Measurements from ENCODE around the gene ENPP7.
A peak's percentile ranks its signal among the peaks of the same experiment; 100 is the strongest.

Gene ENPP7

DNA sequence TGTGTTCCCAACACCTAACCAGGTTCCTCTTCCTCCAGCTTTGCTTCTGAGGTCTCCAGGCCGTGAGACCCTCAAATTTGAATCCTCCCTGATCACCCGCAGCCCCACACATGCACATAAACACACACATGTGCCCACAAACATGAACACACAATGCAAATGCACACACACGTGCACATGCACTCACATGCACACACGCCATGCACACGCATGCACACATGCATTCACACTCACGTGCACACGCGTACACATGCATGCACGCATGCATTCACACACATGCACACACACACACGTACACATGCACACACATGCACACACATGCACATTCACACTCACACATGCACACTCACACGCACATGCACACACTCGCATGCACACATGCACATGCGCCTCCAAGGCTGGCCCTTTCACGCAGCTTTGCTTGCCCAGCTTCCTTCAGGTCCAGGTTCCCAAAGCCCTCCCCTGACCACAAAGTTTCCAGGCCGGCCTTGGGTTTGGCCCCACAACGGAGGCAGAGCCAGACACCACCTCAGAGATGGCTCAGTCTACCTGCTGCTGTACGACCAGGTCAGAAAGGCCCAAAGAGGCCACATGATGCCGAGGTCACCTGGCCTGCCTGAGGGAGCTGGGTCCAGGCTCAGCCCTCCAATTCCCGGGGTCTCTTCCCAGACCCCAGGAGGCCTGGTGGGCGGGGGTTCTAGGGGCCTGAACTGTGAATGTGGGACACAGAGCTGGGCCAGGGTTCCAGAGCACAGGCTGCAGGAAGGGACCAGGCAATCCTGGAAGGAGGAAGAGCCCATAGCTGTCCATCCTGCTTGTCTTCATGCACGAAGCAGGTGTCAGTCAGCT is 39.5 kb upstream of the ENPP7 start:
- FAIRE-seq (no peak), DNase-seq (ENCODE audit: insufficient read length, low spot score) (no peak)
- TF ChIP-seq POU2F2 (IDR thresholded peaks at IDR 0.05; ENCODE audit: low read depth, low read length) (no peak), POLR2A (IDR thresholded peaks at IDR 0.05; ENCODE audit: low read depth, low read length) (no peak), POLR2AphosphoS5 (IDR thresholded peaks at IDR 0.05; ENCODE audit: low read depth, low read length) (no peak), SPI1 (IDR thresholded peaks at IDR 0.05; ENCODE audit: low read depth, low read length) (no peak), TAF1 (IDR thresholded peaks at IDR 0.05; ENCODE audit: low read depth, low read length) (no peak), PAX5 (IDR thresholded peaks at IDR 0.05; ENCODE audit: insufficient read depth, low read length, severe bottlenecking) (no peak)

DNA sequence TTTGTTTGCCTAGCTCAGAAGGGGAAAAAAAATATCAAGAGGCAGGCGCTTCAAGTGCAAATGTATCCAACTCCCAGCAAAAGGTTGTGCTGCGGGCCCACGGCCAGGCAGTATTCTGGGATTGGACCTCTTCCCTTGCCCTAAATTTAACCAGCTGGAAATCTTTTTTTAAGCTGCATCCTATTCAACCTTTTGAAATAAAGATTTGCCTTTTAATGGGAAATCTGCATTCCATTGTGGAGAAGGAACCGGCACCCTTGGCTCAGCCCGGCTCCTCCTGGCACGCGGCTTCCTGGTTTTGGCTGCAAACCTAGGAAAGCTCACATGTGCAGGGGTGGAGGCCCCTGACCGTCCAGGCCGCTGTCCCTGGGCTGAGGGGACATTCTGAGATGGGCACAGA is 38.8 kb upstream of the ENPP7 start:
- TF ChIP-seq SPI1 (IDR thresholded peaks at IDR 0.05; ENCODE audit: low read depth, low read length) (no peak), PAX5 (IDR thresholded peaks at IDR 0.05; ENCODE audit: insufficient read depth, low read length, severe bottlenecking) (no peak), TAF1 (IDR thresholded peaks at IDR 0.05; ENCODE audit: low read depth, low read length) (no peak), POU2F2 (IDR thresholded peaks at IDR 0.05; ENCODE audit: low read depth, low read length) (no peak), POLR2AphosphoS5 (IDR thresholded peaks at IDR 0.05; ENCODE audit: low read depth, low read length) (no peak), POLR2A (IDR thresholded peaks at IDR 0.05; ENCODE audit: low read depth, low read length) (no peak)
- DNase-seq (ENCODE audit: insufficient read length, low spot score) (no peak), FAIRE-seq (no peak)

DNA sequence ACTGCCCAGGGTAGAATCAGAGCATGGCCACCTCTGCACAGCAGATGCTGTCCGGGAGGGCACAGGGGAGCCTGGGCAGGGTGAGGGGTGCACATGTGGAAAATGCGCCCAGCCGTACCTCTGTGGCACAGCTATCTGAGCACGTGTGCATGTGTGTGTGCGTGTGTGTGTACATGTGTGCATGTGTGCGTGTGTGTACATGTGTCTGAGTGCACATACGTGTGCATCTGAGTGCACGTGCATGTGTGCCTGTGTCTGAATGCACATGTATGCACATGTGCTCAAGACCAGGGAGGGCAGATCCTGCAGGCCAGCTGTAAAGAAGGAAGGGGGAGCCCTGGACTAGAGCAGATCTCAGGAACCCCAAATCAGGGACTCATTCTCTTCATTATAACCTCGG is 37.3 kb upstream of the ENPP7 start:
- TF ChIP-seq TAF1 (IDR thresholded peaks at IDR 0.05; ENCODE audit: low read depth, low read length) (no peak), SPI1 (IDR thresholded peaks at IDR 0.05; ENCODE audit: low read depth, low read length) (no peak), POLR2A (IDR thresholded peaks at IDR 0.05; ENCODE audit: low read depth, low read length) (no peak), POU2F2 (IDR thresholded peaks at IDR 0.05; ENCODE audit: low read depth, low read length) (no peak), PAX5 (IDR thresholded peaks at IDR 0.05; ENCODE audit: insufficient read depth, low read length, severe bottlenecking) (no peak), POLR2AphosphoS5 (IDR thresholded peaks at IDR 0.05; ENCODE audit: low read depth, low read length) (no peak)
- FAIRE-seq, result no peak

DNA sequence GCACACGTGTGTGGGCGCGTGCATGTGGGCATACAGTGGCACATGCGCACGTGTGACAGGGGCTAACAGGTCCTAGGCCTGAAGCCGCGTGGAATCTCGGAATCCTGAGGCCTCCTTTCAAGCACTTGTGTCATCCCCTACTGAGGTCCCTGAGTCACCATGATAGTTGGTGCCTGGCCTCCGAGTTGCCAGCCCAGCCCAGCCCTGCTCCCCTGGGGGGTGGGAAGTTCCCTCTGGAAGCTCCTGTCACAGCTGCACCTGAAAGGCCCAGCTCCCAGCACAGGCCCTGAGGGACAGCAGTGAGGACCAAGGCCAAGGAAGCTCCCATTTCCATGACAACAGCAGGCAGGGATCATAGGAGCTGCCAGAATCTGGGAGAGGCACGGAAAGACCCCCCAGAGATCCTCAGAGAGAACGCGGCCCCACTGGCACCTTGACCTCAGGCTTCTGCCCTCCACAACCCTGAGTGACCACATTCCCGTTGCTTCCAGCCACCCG is 35.4 kb upstream of the ENPP7 start:
- TF ChIP-seq POLR2AphosphoS5 (IDR thresholded peaks at IDR 0.05; ENCODE audit: low read depth, low read length) (no peak), TAF1 (IDR thresholded peaks at IDR 0.05; ENCODE audit: low read depth, low read length) (no peak), SPI1 (IDR thresholded peaks at IDR 0.05; ENCODE audit: low read depth, low read length) (no peak), POLR2A (IDR thresholded peaks at IDR 0.05; ENCODE audit: low read depth, low read length) (no peak), POU2F2 (IDR thresholded peaks at IDR 0.05; ENCODE audit: low read depth, low read length) (no peak), PAX5 (IDR thresholded peaks at IDR 0.05; ENCODE audit: insufficient read depth, low read length, severe bottlenecking) (no peak)

More for the DNA sequence above, 37.3 kb upstream of the ENPP7 start:
- DNase-seq (ENCODE audit: insufficient read length, low spot score), result no peak

DNA sequence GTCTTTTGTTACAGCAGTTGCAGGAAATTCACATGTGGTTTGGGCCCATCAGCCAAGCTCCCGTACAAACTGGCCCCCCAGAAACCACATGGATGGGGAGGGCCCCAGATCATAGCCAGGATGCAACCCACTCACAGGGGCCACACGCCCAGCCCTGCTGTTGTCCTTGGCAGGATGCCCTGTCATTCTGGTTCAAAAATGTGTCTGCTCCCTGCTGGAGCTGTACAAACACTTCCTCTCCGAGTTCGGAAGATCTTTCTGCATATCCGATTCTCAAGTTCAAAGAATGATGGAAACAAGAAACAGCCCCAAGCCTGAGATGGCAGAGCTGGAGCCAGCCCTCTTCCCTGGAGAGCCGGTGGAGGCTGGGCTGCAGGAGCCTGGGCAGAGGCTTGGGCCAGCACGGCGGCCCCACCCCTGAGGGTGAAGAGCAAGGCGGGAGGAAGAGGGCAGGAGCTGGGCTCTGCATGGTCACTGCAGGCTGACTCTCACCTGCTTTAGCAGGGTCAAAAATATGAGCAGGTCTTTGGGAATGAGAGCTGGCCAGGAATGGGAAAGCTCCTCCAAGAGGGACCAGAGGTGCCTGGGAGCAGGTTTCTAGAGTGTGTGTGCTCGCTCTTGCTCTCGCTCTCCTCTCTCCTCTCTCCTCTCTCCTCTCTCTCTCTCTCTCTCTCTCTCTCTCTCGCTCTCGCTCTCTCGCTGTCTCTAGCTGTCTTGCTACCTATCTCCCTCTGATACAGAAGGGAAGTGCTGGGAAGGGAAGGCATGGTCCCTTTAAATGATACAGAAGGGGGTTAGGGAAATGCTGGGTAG is 34.7 kb upstream of the ENPP7 start:
- FAIRE-seq (no peak), DNase-seq (ENCODE audit: insufficient read length, low spot score) (no peak)

More for the DNA sequence above, 35.4 kb upstream of the ENPP7 start:
- FAIRE-seq, result no peak
- DNase-seq (ENCODE audit: insufficient read length, low spot score), result no peak

DNA sequence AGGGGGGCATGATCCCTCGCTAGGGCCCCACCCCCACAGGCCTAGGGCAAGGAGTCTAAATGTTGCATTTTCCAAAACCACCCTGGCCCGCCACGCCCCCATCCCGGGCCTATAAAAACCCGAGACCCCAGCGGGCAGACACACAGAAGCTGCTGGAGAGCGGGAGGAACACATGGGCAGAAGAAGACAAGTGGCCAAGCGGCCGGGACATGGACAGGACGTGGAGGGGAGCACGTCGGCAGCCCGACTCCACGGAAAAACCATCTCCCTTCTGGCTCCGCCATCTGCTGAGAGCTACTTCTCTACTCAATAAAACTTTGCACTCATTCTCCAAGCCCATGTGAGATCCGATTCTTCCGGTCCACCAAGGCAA is 34.1 kb upstream of the ENPP7 start:
- TF ChIP-seq TAF1 (IDR thresholded peaks at IDR 0.05; ENCODE audit: low read depth, low read length) (no peak), SPI1 (IDR thresholded peaks at IDR 0.05; ENCODE audit: low read depth, low read length) (no peak), POLR2AphosphoS5 (IDR thresholded peaks at IDR 0.05; ENCODE audit: low read depth, low read length) (no peak), POU2F2 (IDR thresholded peaks at IDR 0.05; ENCODE audit: low read depth, low read length) (no peak), POLR2A (IDR thresholded peaks at IDR 0.05; ENCODE audit: low read depth, low read length) (no peak), PAX5 (IDR thresholded peaks at IDR 0.05; ENCODE audit: insufficient read depth, low read length, severe bottlenecking) (no peak)
- FAIRE-seq, result no peak
- no peak for DNase-seq (ENCODE audit: insufficient read length, low spot score)

More for the DNA sequence above, 34.7 kb upstream of the ENPP7 start:
- TF ChIP-seq TAF1 (IDR thresholded peaks at IDR 0.05; ENCODE audit: low read depth, low read length) (no peak), POU2F2 (IDR thresholded peaks at IDR 0.05; ENCODE audit: low read depth, low read length) (no peak), SPI1 (IDR thresholded peaks at IDR 0.05; ENCODE audit: low read depth, low read length) (no peak), POLR2A (IDR thresholded peaks at IDR 0.05; ENCODE audit: low read depth, low read length) (no peak), PAX5 (IDR thresholded peaks at IDR 0.05; ENCODE audit: insufficient read depth, low read length, severe bottlenecking) (no peak), POLR2AphosphoS5 (IDR thresholded peaks at IDR 0.05; ENCODE audit: low read depth, low read length) (no peak)

DNA sequence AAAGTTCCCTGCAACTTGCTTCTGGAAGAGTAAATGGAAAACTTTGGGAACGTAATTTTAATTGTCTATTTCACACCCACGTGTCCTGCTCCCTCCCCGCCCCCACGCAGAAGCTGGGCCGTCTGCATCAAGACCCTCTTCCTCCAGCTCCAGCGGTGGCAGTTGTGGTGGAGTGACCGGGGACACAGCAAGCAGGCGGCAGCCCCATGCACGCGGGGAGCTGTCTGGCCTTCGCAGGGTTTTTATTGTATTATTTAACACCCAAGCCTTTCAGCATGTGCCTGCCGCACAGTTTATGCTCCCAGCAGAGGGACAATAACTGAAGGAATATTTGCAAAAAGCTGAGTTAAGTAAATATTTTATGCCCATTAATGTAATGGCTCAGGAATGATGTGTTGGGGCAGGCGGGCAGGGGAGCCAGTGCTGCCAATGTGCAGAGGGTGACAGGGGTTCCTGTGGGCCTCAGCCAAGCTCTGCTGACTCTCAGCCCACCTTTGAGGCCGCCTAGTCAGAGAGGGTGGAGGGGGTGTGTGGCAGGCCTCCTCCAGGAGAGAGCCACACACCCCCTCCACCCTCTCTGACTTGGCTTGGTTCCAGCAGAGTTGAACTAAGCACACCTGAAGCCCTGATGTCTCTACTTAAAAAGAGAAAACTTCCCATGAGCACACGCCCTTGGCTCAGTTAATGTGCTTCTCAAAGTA is 32.4 kb upstream of the ENPP7 start:
- TF ChIP-seq POLR2AphosphoS5 (IDR thresholded peaks at IDR 0.05; ENCODE audit: low read depth, low read length) (no peak), PAX5 (IDR thresholded peaks at IDR 0.05; ENCODE audit: insufficient read depth, low read length, severe bottlenecking) (no peak), POU2F2 (IDR thresholded peaks at IDR 0.05; ENCODE audit: low read depth, low read length) (no peak), TAF1 (IDR thresholded peaks at IDR 0.05; ENCODE audit: low read depth, low read length) (no peak), POLR2A (IDR thresholded peaks at IDR 0.05; ENCODE audit: low read depth, low read length) (no peak), SPI1 (IDR thresholded peaks at IDR 0.05; ENCODE audit: low read depth, low read length) (no peak)
- FAIRE-seq, result no peak
- DNase-seq (ENCODE audit: insufficient read length, low spot score), result no peak

DNA sequence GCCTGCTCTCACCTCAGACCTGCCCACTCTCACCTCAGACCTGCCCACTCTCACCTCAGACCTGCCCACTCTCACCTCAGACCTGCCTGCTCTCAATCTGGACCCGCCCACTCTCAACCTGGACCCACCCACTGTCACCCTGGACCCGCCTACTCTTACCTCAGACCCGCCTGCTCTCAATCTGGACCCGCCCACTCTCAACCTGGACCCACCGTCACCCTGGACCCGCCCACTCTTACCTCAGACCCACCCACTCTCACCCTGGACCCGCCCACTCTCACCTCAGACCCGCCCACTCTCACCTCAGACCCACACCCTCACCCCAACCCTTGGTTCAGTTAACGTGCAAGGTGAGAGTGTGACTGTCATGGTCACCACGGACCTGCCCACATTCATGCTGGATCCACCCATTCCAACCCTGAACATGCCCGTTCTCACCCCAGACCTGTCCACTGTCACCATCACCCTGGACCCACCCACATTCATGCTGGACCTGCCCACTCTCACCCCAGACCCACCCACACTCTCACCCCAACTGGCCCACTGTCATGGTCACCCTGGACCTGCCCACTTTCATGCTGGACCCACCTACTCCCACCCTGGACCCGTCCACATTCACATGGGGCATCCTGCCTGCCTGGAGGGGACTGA is 31.2 kb upstream of the ENPP7 start:
- TF ChIP-seq TAF1 (IDR thresholded peaks at IDR 0.05; ENCODE audit: low read depth, low read length) (no peak), POU2F2 (IDR thresholded peaks at IDR 0.05; ENCODE audit: low read depth, low read length) (no peak), PAX5 (IDR thresholded peaks at IDR 0.05; ENCODE audit: insufficient read depth, low read length, severe bottlenecking) (no peak), POLR2AphosphoS5 (IDR thresholded peaks at IDR 0.05; ENCODE audit: low read depth, low read length) (no peak), POLR2A (IDR thresholded peaks at IDR 0.05; ENCODE audit: low read depth, low read length) (no peak), SPI1 (IDR thresholded peaks at IDR 0.05; ENCODE audit: low read depth, low read length) (no peak)
- FAIRE-seq (peak; percentile 5), DNase-seq (ENCODE audit: insufficient read length, low spot score) (no peak)

All from GM12891 (cell line).